Measurements from ENCODE around the gene KRT37. TPM values are rescaled to one million over a fixed set of nuclear protein-coding genes. Genes with fewer than 3 reads are reported as not detected.

The KRT37 gene
- total and polyA plus RNA-seq, 2 of the 13 experiments (the other 11 are each of a cell fraction or from before 2014, with no cell fraction given), result 0.69 TPM; not detected in 1

- Histone ChIP-seq H3K4me2 (ENCODE audit: low read depth, low read length) (no peak overlapping the region), H3K27ac (ENCODE audit: extremely low read length, insufficient read depth, low read length) (no peak overlapping the region)
- POLR2A ChIA-PET, result no interaction called here
Measured at GRCh38 chr17:41419716-41420115, 4.7 kb downstream of the KRT37 start.

More at GRCh38 chr17:41419716-41420115, 4.7 kb downstream of the KRT37 start:
- no peak for ATAC-seq
- CTCF ChIA-PET (ENCODE audit: low intra/inter-chr PET ratio, low total read pairs), result no interaction called here
- no peak overlapping the region for H2AFZ ChIP-seq (ENCODE audit: low read length)
- peaks cover 46% of the 10 kb centered on the region for H3K4me1 ChIP-seq (ENCODE audit: insufficient read depth, low read length)
- no peak overlapping the region for H3K9ac ChIP-seq (ENCODE audit: insufficient read depth, low read depth, low read length)
- in situ Hi-C loops (cut with HindIII; ENCODE audit: extremely low pct_ligation_motif_present, low pct_unique_long_range_greater_than_20kb) (no loop called here), intact Hi-C loops (cut with micrococcal nuclease; ENCODE audit: unreplicated experiment) (loop anchor here (5.0 to 10.0 kb wide), 2 partner anchors 115 to 248 kb away; no protein-coding TSS in a partner anchor)
- H3K79me2 ChIP-seq (ENCODE audit: insufficient read depth, low read length), result no peaks in the 10 kb centered on the region
- no peaks in the 10 kb centered on the region for H3K27me3 ChIP-seq (ENCODE audit: control insufficient read depth in 1 of 2, insufficient read depth in 2 of 2, low read length in 2 of 2)
- FAIRE-seq, result no peak
- H4K20me1 ChIP-seq (ENCODE audit: insufficient read depth, low read length), result no peaks in the 10 kb centered on the region
- no peaks in the 10 kb centered on the region for H3K36me3 ChIP-seq (replicated peaks in 1 of 2; ENCODE audit: control insufficient read depth in 1 of 2, insufficient read depth in 2 of 2, low read length in 2 of 2)
- H3K4me3 ChIP-seq (replicated peaks in 1 of 3; ENCODE audit: insufficient read depth in 1 of 3, low read depth in 2 of 3, low read length in 3 of 3), result no peak overlapping the region
- no TSS peak for BruUV-seq (replicated peaks)
- H3K9me3 ChIP-seq (ENCODE audit: low read length), result no peaks in the 10 kb centered on the region
- DNase-seq (ENCODE audit: low spot score), result no peak
- TF ChIP-seq PCBP1 (IDR thresholded peaks at IDR 0.05; ENCODE audit: borderline replicate concordance, low read depth, low read length) (no peak), MTA1 (CRISPR knock-in tag; IDR thresholded peaks at IDR 0.05; ENCODE audit: borderline replicate concordance) (no peak), MTF1 (CRISPR knock-in tag; IDR thresholded peaks at IDR 0.05) (no peak), GLMP (CRISPR knock-in tag; IDR thresholded peaks at IDR 0.05; ENCODE audit: borderline replicate concordance) (no peak), ZNF83 (CRISPR knock-in tag; IDR thresholded peaks at IDR 0.05; ENCODE audit: borderline replicate concordance) (no peak), ZNF572 (CRISPR knock-in tag; IDR thresholded peaks at IDR 0.05) (no peak), TP53 (CRISPR knock-in tag; conservative IDR thresholded peaks at IDR 0.05) (no peak), SAFB2 (CRISPR knock-in tag; IDR thresholded peaks at IDR 0.05; ENCODE audit: borderline replicate concordance, low read depth) (no peak), NCOA5 (CRISPR knock-in tag; IDR thresholded peaks at IDR 0.05) (no peak), ZMAT5 (CRISPR knock-in tag; IDR thresholded peaks at IDR 0.05; ENCODE audit: borderline replicate concordance, low read depth) (no peak), PLSCR1 (CRISPR knock-in tag; IDR thresholded peaks at IDR 0.05; ENCODE audit: borderline replicate concordance) (no peak)
- WGBS (ENCODE audit: low lambda C conversion rate), result 69% methylated on average over 2 of the region's 4 CpGs

All from HepG2 (cell line).